Muscle of leg (tissue), 11 donors: ENCODE results near the gene TEX22. TPM values are rescaled to one million over a fixed set of nuclear protein-coding genes. Genes with fewer than 3 reads are reported as not detected.

Source experiments
- DNase-seq: peaks from one replicate; pipeline ENCODE4 v3.0.0; 2013
- H3K27ac ChIP-seq: one replicate; pipeline ENCODE4 v1.5.1; 2013; ENCODE audit warnings: mild to moderate bottlenecking, low read length, control low read depth
- H3K27me3 ChIP-seq: one replicate; pipeline ENCODE4 v1.6.1; 2013; ENCODE audit warnings: low read length; ENCODE audit not compliant: control insufficient read depth, insufficient read depth
- H3K36me3 ChIP-seq: one replicate; pipeline ENCODE4 v1.6.1; 2013; ENCODE audit warnings: low read length; ENCODE audit not compliant: control insufficient read depth, insufficient read depth
- H3K4me1 ChIP-seq: one replicate; pipeline ENCODE4 v1.6.1; 2013; ENCODE audit warnings: low read length; ENCODE audit not compliant: control insufficient read depth, insufficient read depth
- H3K4me3 ChIP-seq: one replicate; pipeline ENCODE4 v1.5.1; 2013; ENCODE audit warnings: low read length, control low read depth
- H3K9me3 ChIP-seq: replicated peaks from 2 replicates; pipeline ENCODE4 v1.6.1; 2013; ENCODE audit warnings: low read depth, low read length; ENCODE audit not compliant: control insufficient read depth
- WGBS: methylation state at CpG from one replicate; pipeline ENCODE4 v1.1.5; 2013; ENCODE audit warnings: missing lambda C conversion rate; ENCODE audit not compliant: insufficient coverage; 5-methylcytosine and 5-hydroxymethylcytosine counted together
- polyA plus RNA-seq, 8 donors: library from polyadenylated mRNA; unstranded; fragments of 120-200 nt; gene quantifications; one replicate each; pipeline versions ENCODE4 v1.2.1 to v1.2.3, GENCODE V29; 2013; ENCODE audit warnings: inconsistent platforms in 1 of 8, low replicate concordance in 1 of 8; ENCODE audit not compliant: insufficient read length in 8 of 8, insufficient read depth in 1 of 8
- total RNA-seq: library from RNA; stranded (reverse); fragments of 120-200 nt; gene quantifications from one replicate; pipeline ENCODE4 v1.2.4, GENCODE V29; 2013

The TEX22 gene
- total and polyA plus RNA-seq, 9 donors: 0.23 to 1.1 (median 0.49) TPM

DNA sequence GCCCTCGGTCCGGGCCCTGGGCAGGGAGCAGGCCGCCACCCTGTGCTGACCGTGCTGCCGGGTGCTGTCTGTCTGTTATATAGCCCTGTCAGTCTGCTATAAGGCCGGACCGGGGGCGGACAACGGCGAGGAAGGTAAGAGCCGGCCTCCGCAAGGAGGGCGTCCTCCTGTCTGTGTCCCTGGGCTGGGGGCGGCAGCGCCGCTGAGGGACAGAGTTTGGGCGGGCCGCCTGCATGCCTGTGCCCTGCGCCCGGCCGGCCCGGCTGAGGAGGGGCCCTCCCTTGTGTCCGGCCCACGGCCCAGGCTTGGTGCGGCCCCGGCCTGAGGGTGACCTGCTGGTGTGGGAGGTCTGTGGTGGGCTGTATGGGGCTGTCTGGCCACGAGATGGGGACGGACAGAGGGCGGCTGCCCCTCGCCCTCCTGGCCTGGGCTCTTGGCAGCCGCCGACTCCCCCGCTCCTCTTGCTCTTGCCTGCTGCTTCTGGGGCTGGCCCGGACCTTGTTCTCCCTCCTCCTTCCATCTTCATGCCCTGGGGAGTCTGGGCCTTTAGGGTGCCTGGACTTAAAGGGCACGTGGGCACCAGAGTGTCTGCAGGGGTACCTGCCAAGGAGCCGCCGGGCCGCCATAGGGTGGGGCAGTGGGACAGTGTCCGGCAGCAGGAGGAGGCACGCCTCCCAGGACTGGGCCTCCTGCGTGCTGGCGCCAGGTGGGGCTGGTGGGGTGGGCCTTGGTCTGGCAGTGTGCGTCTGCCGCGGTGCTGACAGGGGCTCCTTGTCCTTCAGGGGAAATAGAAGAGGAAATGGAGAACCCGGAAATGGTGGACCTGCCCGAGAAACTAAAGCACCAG lies 51.2 kb downstream of the TEX22 start:
- Histone ChIP-seq H3K4me1 (peaks cover 57% of the 10 kb centered on the region), H3K36me3 (peaks cover 62% of the 10 kb centered on the region), H3K27ac (no peak overlapping the region), H3K9me3 (no peaks in the 10 kb centered on the region), H3K27me3 (no peaks in the 10 kb centered on the region), H3K4me3 (no peak overlapping the region)
- DNase-seq: no peak
- 92% methylated on average over 30 of the region's 47 CpGs for WGBS

DNA sequence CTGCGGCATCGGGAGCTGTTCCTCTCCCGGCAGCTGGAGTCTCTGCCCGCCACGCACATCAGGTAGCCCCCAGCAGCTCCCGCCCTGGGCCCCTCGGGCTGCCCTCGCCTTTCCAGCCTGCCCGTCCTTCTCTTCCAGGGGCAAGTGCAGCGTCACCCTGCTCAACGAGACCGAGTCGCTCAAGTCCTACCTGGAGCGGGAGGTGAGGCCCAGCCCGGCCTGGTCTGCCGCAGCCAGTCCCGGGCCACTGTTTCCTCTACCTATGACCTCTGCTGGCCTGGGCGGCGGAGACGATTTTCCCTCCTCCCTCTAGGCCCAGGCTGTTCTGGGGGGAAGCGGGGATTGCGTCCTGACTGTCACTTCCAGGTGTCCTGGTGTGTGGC lies 51.8 kb downstream of the TEX22 start:
- H3K27ac ChIP-seq: no peak overlapping the region
- DNase-seq: no peak
- 93% methylated on average over 13 of the region's 22 CpGs for WGBS
- no peaks in the 10 kb centered on the region for H3K9me3 ChIP-seq
- H3K4me1 ChIP-seq: peaks cover 57% of the 10 kb centered on the region
- H3K27me3 ChIP-seq: no peaks in the 10 kb centered on the region
- H3K36me3 ChIP-seq: peaks cover 65% of the 10 kb centered on the region
- no peak overlapping the region for H3K4me3 ChIP-seq

DNA sequence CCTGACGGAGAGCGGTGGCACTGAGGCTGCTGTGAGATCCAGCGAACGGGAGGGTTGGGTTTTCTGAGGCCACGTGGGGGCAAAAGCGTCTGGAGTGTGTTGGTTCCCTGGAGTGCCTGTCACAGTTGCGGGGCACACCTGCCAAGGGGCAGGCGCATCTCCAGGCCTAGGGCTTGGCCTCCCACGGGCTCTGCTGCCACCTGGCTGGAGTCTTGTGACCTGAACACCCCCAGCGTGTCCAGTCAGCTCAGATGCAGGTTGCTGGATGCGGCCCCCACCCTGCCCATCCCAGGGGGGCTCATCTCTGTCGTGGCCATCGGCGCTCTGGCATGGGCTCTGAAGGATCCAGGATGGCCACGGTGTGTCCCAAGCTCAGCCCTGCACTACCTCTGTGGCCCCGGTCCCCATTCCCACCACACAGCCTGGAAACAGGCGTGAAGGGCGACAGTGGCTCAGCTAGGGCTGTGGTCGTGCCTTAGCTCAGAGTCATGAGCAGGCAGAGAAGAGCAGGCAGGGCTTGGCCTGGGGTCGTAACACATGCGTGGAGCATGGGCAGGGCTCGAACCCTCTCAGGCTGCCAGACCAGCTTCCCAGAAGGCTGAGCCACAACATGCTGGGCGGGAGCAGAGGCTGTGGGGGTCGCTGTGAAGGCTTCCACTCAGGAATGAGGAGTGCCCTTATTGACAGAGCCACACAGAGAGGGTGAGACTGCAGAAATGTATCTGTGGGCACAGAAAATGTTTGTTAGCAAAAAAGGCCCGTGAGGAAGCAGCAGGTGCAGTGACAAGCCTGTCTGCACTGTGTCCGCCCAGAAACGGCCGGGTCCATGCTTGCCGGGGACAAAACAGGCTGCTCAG lies 52.8 kb downstream of the TEX22 start:
- 87% methylated on average over 25 of the region's 29 CpGs for WGBS
- Histone ChIP-seq H3K9me3 (no peaks in the 10 kb centered on the region), H3K27ac (no peak overlapping the region), H3K4me1 (peaks cover 56% of the 10 kb centered on the region), H3K4me3 (no peak overlapping the region), H3K36me3 (peaks cover 68% of the 10 kb centered on the region), H3K27me3 (no peaks in the 10 kb centered on the region)
- DNase-seq: no peak

DNA sequence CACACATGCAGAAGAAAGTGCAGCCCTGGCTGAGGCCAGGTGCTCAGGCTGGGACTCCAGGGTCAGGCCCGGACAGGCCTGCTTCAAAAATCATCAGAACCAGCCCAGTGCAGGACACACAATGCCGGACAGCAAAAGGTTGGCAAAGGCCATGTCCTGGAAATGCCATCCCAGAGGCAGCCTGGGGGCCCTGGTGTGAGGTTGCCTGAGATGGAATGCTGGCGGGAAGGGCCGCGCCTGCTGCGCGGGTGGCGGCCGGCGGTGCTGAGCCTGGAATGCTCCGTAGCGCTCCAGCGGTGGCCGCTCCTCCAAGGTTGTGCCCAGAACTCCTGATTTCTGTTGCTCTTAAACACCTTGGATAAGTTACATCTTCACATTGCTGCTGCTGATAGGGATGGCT lies 54.6 kb downstream of the TEX22 start:
- WGBS: 86% methylated on average over 11 of the region's 14 CpGs

DNA sequence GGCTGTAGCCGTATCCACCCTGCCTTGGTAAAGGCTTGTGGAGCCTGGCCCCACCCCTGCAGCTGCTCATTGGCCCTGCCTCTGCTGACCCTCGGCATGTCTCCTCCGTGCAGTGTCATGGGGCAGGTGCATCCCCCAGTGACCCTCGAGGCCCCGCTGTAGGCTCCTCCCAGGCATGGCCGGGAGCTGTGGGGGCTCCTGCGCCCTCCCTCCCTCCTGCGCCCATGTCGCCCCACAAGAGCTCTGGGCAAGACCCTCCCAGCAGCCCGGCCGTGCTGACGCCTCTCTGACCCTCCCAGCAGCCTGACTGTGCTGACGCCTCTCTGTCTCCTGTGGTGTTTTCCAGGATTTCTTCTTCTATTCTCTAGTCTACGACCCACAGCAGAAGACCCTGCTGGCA lies 55.5 kb downstream of the TEX22 start:
- Histone ChIP-seq H3K36me3 (peaks cover 73% of the 10 kb centered on the region), H3K27ac (no peak overlapping the region), H3K9me3 (no peaks in the 10 kb centered on the region), H3K27me3 (no peaks in the 10 kb centered on the region), H3K4me1 (peaks cover 43% of the 10 kb centered on the region), H3K4me3 (no peak overlapping the region)
- DNase-seq: no peak
- 81% methylated on average over 13 of the region's 14 CpGs for WGBS

More for the DNA sequence above, 54.6 kb downstream of the TEX22 start:
- Histone ChIP-seq H3K36me3 (peaks cover 66% of the 10 kb centered on the region), H3K9me3 (no peaks in the 10 kb centered on the region), H3K4me1 (peaks cover 51% of the 10 kb centered on the region), H3K27me3 (no peaks in the 10 kb centered on the region), H3K4me3 (no peak overlapping the region), H3K27ac (no peak overlapping the region)
- no peak for DNase-seq

DNA sequence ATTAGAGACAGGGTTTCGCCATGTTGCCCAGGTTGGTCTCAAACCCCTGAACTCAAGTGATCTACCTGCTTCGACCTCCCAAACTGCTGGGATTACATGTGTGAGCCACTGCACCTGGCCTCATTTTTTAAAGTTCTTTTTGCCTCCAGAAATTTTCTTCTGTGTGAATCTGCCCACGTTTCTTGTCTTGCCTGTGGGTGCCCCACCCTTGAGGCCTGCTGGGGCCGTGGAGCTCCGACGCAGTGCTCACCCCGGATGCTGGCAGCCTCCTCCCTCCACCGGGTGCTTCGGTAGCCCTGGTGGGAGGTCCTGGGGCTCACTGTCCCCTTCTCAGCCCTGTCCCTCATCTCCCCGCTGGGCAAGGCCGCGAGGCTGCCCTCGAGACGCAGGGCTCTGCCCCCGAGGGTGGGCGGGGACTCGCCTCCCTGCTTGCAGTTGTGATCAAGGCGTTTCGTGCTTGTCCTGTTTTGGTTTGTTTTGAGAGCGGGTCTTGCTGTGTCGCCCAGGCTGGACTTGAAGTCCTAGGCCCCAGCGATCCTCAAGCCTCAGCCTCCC lies 56.8 kb downstream of the TEX22 start:
- DNase-seq: no peak
- Histone ChIP-seq H3K27me3 (no peaks in the 10 kb centered on the region), H3K4me1 (peaks cover 37% of the 10 kb centered on the region), H3K27ac (no peak overlapping the region), H3K4me3 (no peak overlapping the region), H3K36me3 (peaks cover 66% of the 10 kb centered on the region), H3K9me3 (no peaks in the 10 kb centered on the region)
- 93% methylated on average over 22 of the region's 22 CpGs for WGBS

DNA sequence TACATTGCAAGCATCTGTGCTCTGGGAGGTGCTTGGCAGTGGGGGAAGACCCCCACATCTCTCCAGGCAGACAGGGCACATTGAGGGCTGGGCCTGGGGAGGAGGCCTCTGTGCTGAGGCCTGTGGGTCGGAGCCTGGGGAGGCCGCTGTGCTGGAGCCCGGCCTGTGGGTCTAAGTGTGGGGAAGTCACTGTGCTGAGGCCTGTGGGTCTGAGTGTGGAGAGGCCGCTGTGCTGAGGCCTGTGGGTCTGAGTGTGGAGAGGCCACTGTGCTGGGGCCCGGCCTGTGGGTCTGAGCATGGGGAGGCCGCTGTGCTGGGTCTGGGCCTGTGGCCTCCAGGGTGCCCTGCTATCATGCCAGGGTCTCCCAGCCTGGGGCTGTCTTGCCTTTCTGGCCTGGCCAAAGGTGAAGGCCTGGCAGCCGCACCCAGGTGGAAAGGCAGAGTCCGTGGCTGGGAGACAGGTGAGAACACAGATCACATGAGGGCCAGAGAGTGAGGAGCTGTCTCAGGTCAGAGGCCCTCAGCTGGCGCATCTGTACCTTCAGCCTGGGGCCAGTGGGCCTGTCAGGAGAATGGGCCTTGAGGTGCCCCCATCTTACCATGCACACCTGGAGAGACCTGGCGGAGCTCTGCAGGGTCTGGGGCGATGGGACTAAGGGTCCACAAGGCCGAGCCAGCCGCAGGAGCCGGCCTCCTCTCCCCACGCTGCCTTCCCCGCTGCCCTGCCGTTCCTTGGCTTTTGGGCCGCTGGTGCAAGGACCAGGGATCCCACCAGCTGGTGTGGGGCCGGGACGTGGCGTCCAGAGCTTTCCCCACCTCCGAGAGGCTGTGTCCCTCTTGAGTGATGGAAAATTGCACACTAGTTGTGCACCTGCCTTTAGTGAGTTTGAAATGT lies 57.7 kb downstream of the TEX22 start:
- peaks cover 29% of the 10 kb centered on the region for H3K4me1 ChIP-seq
- no peak overlapping the region for H3K27ac ChIP-seq
- DNase-seq: no peak
- H3K9me3 ChIP-seq: no peaks in the 10 kb centered on the region
- H3K4me3 ChIP-seq: no peak overlapping the region
- no peaks in the 10 kb centered on the region for H3K27me3 ChIP-seq
- WGBS: 88% methylated on average over 22 of the region's 22 CpGs
- peaks cover 65% of the 10 kb centered on the region for H3K36me3 ChIP-seq

DNA sequence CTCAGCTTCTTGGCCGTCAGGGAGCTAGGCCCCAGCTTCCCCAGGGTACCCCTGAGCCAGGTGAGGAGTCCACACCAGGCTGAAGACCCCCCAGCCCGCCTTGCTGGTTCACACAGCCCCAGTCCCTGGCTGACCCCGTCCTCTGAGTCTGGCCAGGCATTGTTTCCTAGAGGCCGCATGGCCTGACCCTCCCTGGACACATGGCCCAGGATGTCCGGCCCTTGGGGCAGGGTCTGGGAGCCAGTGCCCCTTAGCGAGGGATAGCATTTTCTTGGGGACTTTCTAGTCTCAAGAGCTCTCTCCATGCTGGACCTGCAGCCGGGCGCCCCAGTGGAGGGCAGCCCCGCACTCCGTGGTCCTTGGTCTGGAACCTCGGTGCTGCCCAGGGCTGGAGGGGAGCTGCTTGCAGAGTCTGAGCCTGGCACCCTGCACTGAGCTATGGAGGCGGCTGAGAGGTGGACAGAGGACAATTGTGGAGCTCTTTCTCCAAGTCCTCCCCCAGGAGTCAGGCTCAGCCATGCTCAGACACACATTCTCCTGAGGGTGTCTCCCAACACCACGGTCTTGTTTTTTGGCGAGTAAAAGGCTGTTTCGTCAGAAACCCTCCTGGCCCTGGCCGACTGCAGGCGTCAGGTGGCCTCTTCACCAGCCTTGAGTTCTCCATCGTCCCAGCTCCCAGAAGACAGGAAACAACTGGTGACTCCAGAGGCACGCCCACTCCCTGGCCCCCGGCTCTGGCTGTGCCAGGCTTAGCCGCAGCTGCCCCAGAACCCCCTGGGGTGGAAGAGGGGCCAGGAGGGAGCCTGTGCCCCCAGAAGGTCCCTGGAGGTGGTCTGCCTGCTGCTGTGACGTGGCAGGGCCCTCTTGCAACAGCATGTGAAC lies 58.6 kb downstream of the TEX22 start:
- H3K9me3 ChIP-seq: no peaks in the 10 kb centered on the region
- H3K27ac ChIP-seq: peak overlapping the region; percentile 20
- H3K36me3 ChIP-seq: peaks cover 66% of the 10 kb centered on the region
- no peaks in the 10 kb centered on the region for H3K27me3 ChIP-seq
- peak; percentile 67 for DNase-seq
- H3K4me1 ChIP-seq: peaks cover 24% of the 10 kb centered on the region
- H3K4me3 ChIP-seq: no peak overlapping the region
- 79% methylated on average over 22 of the region's 22 CpGs for WGBS

DNA sequence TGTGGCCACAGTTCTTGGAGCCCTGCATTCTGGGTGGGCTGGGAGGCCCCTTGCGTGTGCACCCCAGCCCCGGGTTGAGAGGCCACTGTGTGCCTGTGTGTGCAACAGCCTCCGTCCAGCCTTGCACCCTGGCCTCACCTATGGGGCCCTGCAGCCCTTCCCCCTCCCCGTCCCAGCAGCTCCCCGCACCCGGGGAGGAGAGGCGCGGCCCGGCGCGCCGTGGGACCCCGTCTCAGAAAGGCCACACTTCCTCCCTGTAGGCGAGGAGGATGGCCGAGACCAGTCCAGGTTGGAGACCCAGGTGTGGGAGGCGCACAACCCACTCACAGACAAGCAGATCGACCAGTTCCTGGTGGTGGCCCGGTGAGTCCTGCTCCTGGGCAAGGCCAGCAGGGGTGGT lies 59.7 kb downstream of the TEX22 start:
- H3K4me1 ChIP-seq: peaks cover 24% of the 10 kb centered on the region
- H3K36me3 ChIP-seq: peaks cover 56% of the 10 kb centered on the region
- no peaks in the 10 kb centered on the region for H3K27me3 ChIP-seq

More for the DNA sequence above, 59.7 kb downstream of the TEX22 start:
- no peak overlapping the region for H3K27ac ChIP-seq
- DNase-seq: no peak
- no peak overlapping the region for H3K4me3 ChIP-seq
- H3K9me3 ChIP-seq: no peaks in the 10 kb centered on the region
- WGBS: 79% methylated on average over 6 of the region's 18 CpGs
